ENCODE results near the gene RACGAP1. TPM values are rescaled to one million over a fixed set of nuclear protein-coding genes. Genes with fewer than 3 reads are reported as not detected.
A peak's percentile ranks its signal among the peaks of the same experiment; 100 is the strongest.

RACGAP1 gene
- total and polyA plus RNA-seq, 2 donors from 2014 or later: 5.0 to 7.7 TPM

- peaks cover 0 to 10% (median 8%) of the 10 kb centered on the region in 3 donors for H3K4me1 ChIP-seq (ENCODE audit: control insufficient read depth in 2 of 3, insufficient read depth in 2 of 3, low read depth in 1 of 3, low read length in 3 of 3)
- H3K27ac ChIP-seq (ENCODE audit: low read depth in 2 of 2, low read length in 2 of 2): no peak overlapping the region
- H3K27me3 ChIP-seq (ENCODE audit: control insufficient read depth, insufficient read depth, low read length): no peaks in the 10 kb centered on the region
- no peaks in the 10 kb centered on the region for H3K9me3 ChIP-seq (ENCODE audit: control insufficient read depth in 2 of 3, insufficient read depth in 1 of 3, low read length in 3 of 3)
- intact Hi-C loops (cut with DNase I): loop anchor here (5.0 kb wide), 1 partner anchor 84 kb away; no protein-coding TSS in a partner anchor
- TF ChIP-seq CTCF (IDR thresholded peaks at IDR 0.05; ENCODE audit: borderline replicate concordance, extremely low read depth, insufficient read depth): no peak
- DNase-seq: no peak
- no peak overlapping the region for H3K4me3 ChIP-seq (ENCODE audit: low read length in 3 of 3)
- no peak for FAIRE-seq
- no peaks in the 10 kb centered on the region for H3K36me3 ChIP-seq (ENCODE audit: control insufficient read depth in 2 of 3, insufficient read depth in 3 of 3, low read length in 3 of 3)
- no peak overlapping the region for H3K9ac ChIP-seq (ENCODE audit: low read length in 3 of 3)
These were observed 56.8 kb downstream of the RACGAP1 start for GRCh38 chr12:49968471-49968870.

- intact Hi-C loops (cut with DNase I): loop anchor here (5.0 kb wide), 1 partner anchor 84 kb away; no protein-coding TSS in a partner anchor
- Histone ChIP-seq H3K4me3 (ENCODE audit: low read length in 3 of 3) (peak overlapping the region in 1 of 3 donors; percentile 52), H3K4me1 (ENCODE audit: control insufficient read depth in 2 of 3, insufficient read depth in 2 of 3, low read depth in 1 of 3, low read length in 3 of 3) (peaks cover 0 to 12% (median 8%) of the 10 kb centered on the region in 3 donors), H3K9ac (ENCODE audit: low read length in 3 of 3) (no peak overlapping the region), H3K36me3 (ENCODE audit: control insufficient read depth in 2 of 3, insufficient read depth in 3 of 3, low read length in 3 of 3) (no peaks in the 10 kb centered on the region), H3K9me3 (ENCODE audit: control insufficient read depth in 2 of 3, insufficient read depth in 1 of 3, low read length in 3 of 3) (no peaks in the 10 kb centered on the region), H3K27ac (ENCODE audit: low read depth in 2 of 2, low read length in 2 of 2) (no peak overlapping the region), H3K27me3 (ENCODE audit: control insufficient read depth, insufficient read depth, low read length) (no peaks in the 10 kb centered on the region)
- DNase-seq (no peak), FAIRE-seq (no peak)
- TF ChIP-seq CTCF (IDR thresholded peaks at IDR 0.05; ENCODE audit: borderline replicate concordance, extremely low read depth, insufficient read depth): no peak
These were observed 57.5 kb downstream of the RACGAP1 start for GRCh38 chr12:49967777-49968250.

GRCh38 chr12:49967042-49967776, 58.1 kb downstream of the RACGAP1 start:
- Histone ChIP-seq H3K27ac (ENCODE audit: low read depth in 2 of 2, low read length in 2 of 2) (no peak overlapping the region), H3K27me3 (ENCODE audit: control insufficient read depth, insufficient read depth, low read length) (no peaks in the 10 kb centered on the region), H3K9me3 (ENCODE audit: control insufficient read depth in 2 of 3, insufficient read depth in 1 of 3, low read length in 3 of 3) (no peaks in the 10 kb centered on the region), H3K4me1 (ENCODE audit: control insufficient read depth in 2 of 3, insufficient read depth in 2 of 3, low read depth in 1 of 3, low read length in 3 of 3) (peaks cover 0 to 12% (median 8%) of the 10 kb centered on the region in 3 donors), H3K36me3 (ENCODE audit: control insufficient read depth in 2 of 3, insufficient read depth in 3 of 3, low read length in 3 of 3) (no peaks in the 10 kb centered on the region), H3K9ac (ENCODE audit: low read length in 3 of 3) (no peak overlapping the region), H3K4me3 (ENCODE audit: low read length in 3 of 3) (peak overlapping the region in 2 of 3 donors; percentile 51 to 52)
- FAIRE-seq (no peak), DNase-seq (peak; percentile 91 to 96 (median 93))
- intact Hi-C loops (cut with DNase I): loop anchor here (5.0 kb wide), 1 partner anchor 85 kb away; no protein-coding TSS in a partner anchor
- TF ChIP-seq CTCF (IDR thresholded peaks at IDR 0.05; ENCODE audit: borderline replicate concordance, extremely low read depth, insufficient read depth): peak; percentile 99

Data from kidney (tissue), 14 donors.